SIG-M5 treated with dmso at 0.1 percent for 504 hours (cell line): ENCODE measurements around the gene MIGA2.
A peak's percentile ranks its signal among the peaks of the same experiment; 100 is the strongest.

ENCODE experiments used
- DNase-seq: peaks from one replicate; lab custom pipeline; 2025; ENCODE audit not compliant: unreplicated experiment; lab: John Stamatoyannopoulos, UW

The MIGA2 gene

DNA sequence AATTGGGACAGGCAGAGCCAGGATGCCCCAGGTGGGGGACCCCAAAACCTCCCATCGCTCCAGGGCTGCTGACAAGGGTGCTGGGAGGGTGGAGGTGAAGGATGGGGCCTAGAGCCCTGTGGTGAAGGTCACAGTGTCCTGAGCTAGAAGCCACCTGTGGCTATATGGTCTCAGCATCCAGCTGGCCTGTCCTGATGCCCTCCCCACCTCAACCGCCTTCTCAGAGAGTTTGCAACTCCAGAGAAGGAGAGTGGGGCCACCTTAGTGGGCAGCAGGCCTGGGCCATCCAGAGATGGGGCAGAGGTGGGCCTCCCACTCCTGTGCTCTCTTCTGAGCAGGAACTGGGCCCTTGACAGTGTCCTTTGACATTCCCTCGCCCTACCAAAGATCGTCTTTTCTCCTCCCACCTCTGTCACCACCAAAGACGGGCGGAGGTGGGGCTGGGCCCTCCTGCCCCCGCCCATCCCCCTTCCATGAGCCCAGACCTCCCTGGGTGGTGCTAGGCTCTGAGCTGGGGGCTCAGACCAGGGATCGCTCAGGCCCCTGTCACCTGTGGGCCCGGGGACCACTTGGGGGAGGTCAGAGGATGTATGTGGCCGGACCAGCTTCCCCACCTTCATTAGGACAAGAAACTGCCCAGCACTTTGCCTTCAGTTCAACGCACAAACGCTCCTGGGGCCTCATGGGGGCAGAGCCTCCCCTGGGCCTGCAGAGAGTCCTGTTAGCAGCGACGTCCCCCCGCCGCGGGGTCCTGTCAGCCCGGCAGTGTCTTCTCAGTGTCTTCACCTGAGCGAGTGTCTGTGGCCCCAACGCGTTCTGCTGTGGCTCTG is 34.5 kb downstream of the MIGA2 start:
- DNase-seq, result no peak

- no peak for DNase-seq
Measured at GRCh38 chr9:129071526-129072126, 35.2 kb downstream of the MIGA2 start.

GRCh38 chr9:129072171-129072570 is 35.7 kb downstream of the MIGA2 start:
- DNase-seq, result no peak

DNA sequence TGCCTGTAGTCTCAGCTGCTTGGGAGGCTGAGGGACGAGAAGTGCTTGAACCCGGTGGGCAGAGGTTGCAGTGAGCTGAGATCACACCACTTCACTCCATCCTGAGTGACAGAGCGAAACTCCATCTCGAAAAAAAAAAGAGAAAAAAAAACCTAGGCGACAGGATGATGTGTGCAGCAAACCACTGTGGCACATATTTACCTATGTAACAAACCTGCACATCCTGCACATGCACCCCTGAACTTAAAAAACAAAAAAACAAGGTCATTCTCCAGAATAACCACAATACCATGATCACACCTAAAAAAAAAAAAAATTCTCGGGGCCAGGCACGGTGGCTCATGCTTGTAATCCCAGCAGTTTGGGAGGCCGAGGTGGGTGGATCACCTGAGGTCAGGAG is 37.0 kb downstream of the MIGA2 start:
- no peak for DNase-seq

DNA sequence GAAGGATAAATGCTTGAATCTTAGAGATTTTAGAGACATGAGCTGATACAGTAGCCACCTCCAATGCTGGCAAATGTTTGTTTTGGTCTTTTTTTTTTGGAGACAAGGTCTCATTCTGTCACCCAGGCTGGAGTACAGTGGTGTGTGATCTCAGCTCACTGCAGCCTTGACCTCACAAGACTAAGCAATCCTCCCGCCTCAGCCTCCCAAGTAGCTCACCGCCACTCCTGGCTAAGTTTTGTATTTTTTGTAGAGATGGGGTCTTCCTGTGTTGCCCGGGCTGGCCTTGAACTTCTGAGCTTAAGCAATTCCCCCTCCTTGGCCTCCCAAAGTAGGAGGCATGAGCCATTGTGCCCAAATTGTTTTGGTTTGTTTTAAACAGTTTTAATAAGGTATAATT is 37.7 kb downstream of the MIGA2 start:
- DNase-seq, result no peak

DNA sequence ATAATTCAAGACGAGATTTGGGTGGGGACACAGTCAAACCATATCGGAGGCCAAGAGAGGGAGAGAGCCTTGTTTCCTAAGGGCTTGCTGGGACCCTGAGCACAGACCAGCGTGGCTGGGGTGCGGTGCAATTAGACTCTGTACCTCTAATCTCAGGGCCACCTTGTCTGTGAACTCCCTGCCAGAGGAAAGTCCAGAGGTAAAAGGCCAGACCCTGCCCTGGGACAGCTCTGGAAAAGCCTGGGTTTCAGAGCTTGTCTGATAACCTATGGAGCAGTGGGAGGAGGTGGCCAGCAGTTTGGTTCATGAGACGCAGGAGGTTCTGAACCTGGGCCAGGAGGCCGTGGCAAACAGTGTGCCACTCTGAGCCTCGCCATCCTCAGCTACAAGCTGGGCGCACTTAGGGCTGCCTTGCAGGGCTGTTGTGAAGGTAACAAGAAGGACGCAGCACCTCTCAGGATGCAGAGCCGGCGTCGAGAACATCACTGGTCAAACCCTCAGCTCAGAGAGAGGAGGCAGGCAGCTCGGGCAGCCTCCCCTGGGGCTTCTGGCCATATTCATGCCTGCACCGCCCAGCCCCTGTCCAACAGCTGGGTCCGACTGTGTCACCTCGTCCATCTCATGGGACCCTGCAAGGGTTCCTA is 39.7 kb downstream of the MIGA2 start:
- no peak for DNase-seq

GRCh38 chr9:129076640-129077037 is 40.2 kb downstream of the MIGA2 start:
- DNase-seq, result no peak

DNA sequence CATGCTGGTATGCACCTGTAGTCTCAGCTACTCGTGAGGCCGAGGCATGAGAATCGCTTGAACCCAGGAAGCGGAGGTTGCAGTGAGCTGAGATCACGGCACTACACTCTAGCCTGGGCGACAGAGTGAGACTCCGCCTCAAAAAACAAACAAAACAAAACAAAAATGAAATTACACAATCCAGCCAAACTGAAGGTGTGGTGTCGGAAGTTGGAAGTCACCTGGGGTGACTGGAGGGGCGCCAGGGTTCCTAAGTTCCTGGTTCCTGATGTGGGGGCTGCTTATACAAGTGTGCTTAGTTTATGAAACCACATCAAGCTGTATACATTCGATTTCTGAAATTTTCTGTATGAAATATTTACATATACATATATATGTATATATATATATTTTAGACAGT is 40.8 kb downstream of the MIGA2 start:
- no peak for DNase-seq

DNA sequence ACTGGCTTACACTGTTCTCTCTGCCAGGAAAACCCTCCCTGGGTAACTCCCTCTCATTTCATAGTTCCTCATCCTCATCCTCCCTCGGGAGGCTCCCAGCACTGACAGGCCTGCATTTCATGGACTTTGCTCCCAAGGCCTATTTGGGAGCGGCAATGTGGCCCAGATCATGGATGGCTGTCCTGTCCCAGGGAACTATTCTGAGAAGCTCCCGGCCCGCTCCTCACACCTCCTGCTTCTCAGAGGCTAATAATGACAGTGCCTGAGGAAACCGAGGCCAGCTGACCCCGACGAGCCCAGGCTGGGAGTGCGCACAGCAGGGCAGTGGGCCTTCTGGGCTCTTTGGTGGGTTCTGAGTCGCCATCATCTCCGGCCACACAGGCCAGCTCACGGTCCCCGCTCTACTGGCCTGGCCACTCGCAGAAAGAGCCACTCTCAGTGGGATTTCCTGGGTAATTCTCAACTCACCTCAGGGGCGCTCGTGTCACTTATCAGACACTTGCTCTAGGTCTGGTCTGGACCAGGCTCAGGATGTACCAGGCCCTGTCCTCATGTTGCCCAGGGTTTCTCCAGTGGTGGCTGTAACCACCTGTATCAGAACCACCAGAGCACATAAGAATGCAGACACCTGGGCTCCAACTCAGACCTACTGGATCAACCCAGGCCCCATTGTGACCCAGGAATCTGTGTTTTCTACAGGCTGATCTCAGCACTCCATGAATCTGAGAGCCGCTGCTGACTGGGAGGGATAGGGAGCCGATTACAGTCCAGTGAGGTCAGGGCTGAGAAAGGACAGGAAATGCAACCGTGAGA is 42.5 kb downstream of the MIGA2 start:
- DNase-seq, result no peak

DNA sequence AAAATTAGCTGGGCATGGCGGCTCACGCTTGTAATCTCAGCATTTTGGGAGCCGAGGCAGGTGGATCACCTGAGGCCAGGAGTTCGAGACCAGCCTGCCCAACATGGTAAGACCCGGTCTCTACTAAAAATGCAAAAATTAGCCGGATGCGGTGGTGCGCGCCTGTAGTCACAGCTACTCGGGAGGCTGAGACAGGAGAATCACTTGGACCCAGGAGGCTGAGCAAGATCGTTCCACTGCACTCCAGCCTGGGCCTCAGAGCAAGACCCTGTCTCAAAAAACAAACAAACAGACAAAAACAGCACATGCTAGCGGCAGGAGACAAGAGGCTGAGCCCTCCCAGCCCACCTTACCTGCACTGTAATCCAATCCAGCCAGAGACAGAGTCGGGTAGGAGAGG is 43.4 kb downstream of the MIGA2 start:
- no peak for DNase-seq

GRCh38 chr9:129080298-129080600 is 43.8 kb downstream of the MIGA2 start:
- DNase-seq, result no peak

- DNase-seq, result peak; percentile 96
Measured at GRCh38 chr9:129080601-129081387, 44.4 kb downstream of the MIGA2 start, which contains the start of gene DOLPP1. DOLPP1 (plus strand) TSS chr9:129081111; CDS start chr9:129081132, 21 bp downstream.

DNA sequence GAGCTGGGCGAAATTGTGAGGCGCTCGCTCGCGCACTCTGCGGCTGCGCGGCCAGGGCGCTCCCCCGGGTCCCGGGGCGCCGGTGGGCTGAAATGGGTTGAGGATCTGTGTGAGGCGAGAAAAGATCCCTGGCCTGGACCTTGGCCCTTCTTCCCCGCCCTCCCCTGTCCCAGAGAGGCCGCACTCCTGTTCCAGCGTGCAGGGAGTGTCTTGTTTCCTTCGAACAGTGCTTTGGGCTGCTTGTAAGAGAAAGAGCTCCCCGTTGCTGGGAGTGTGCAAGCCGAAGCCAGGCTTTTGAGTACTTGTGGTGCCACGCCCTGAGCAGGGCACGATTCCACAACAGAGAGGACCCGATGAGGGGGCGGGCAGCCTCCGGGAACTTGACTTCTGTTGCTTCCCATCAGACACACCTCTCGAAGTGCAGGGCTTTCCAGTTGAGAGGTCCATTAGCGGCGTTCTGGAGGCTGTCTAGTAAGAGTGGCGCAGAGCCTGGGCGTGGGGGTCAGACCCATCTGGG is 45.0 kb downstream of the MIGA2 start:
- DNase-seq, result no peak

DNA sequence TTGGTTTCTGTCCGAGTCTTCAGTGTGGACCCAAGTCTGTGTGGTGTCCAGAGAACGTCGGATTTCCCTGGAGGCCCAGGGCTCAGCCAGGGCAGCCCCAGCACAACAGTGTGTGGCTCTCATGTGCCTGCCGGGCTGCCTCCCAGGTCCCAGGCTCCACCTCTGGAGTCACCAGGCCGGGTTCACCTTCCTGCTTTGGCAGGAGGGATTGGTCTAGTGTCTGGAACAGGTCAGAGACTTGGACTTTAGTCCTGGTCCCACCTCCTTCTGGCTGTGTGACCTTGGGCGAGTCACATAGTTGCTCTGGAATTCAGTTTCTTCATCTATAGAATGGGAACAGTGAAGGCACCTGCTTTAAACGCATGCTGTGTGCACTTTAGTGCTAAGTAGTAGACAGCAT is 47.7 kb downstream of the MIGA2 start:
- DNase-seq, result no peak

- DNase-seq, result no peak
Measured at GRCh38 chr9:129089246-129089645, 52.8 kb downstream of the MIGA2 start.

GRCh38 chr9:129093602-129094386 is 57.4 kb downstream of the MIGA2 start:
- no peak for DNase-seq

DNA sequence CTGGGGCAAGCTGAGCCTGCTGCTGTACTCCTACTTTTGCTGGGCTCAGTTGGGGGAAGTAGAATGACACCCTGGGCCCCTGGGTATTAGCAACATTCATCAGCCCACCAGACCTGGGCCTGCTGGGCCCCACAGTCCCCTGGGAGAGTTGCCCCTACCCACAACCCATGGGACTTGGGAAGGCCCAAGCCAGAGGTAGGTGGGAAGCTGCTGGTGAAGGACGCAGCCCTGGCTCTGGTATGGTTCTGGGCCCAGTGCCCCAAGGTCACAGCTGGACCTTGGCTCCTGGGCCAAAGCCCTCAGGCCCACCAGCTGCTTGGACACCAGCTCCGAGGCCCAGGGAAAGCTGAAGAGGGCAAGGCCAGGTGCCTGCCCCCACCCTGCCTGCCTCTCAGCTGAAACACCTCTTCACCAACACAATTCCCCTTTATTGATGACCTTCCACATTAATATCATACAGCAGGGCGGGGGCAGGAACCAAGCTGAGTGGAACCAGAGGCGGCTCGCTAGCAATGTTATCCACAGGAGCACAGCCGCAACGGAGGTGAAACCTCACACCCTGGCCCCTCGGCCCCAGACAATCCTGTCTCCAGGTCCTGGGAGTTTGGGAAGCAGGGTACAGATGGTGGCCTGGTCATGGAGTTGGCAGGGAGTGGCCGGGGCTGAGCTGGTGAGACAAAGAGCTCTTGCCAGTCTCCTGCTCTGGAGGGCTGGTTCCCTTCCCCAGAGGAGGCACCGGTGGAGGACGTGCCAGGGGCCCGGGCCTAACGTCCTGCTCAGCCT is 58.2 kb downstream of the MIGA2 start:
- no peak for DNase-seq

DNA sequence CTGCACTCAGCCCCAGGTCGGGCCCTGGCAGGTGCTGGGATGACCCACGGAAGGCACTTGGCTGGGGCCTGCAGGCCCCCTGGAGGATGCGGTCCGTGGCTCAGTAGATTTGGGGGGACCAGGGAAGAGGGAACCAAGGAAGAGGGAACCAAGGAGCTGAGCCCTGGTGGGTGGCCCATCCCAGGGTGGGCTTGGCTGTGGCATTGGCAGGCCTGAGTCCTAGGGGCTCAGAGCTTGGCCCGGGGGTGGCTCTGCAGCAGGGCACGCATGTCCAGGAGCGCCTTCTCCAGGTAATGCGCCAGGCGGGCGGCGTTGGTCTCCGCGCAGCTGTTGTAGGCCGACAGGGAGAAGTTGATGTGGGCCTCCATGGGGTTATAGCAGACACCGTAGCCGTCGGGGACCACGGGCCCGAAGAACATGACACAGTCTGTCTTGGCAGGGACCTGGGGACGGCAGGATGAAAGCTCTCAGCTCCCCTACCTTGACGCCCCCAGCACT is 58.8 kb downstream of the MIGA2 start:
- no peak for DNase-seq

- DNase-seq, result no peak
Measured at GRCh38 chr9:129095908-129096307, 59.5 kb downstream of the MIGA2 start.
